NCI-H446 treated with DMSO at 0.1 percent for 48 hours (cell line): Measurements from ENCODE around the gene HRCT1.

ENCODE experiments used
- DNase-seq: peaks from one replicate; lab custom pipeline; 2025; lab: John Stamatoyannopoulos, UW

Gene HRCT1

DNA sequence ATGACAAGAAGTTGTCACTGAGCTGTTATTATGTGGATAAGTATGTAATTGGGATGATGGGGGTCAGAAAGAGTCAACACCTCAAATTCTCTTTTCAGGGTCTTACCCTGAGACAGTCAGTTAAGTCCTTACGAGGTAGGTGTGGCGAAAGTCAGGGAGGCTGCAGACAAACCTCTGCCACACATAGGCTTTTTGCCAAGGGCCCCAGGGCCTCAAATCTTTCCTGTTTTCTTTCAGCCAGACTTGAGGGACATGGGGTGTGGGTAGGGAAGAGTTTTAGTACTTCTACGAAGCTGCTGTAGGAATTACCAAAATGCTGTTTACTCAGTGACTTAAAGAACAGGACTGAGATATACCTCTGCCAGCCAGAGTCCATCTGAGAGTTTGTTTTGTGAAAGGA, 38.2 kb downstream of the HRCT1 start:
- no peak for DNase-seq

DNA sequence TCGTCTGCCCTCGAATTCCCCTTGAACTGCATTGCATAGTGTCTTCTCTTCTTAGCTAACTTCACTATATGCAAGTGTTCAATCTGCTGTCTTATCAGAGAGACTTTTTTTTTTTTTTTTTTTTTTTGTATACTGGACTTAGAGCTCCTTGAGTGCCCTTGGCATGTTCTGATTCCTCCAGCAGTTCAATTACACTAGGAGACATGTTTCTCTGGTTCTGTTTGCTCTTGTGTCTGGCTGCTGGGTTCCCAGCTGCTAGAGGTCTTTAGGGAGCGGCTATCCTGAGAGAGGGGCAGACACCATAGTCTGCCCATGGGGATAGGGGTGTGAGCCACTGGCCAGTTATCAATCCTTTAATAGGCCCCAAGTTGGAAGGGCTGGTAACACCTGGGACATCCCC, 38.8 kb downstream of the HRCT1 start:
- DNase-seq = no peak

DNA sequence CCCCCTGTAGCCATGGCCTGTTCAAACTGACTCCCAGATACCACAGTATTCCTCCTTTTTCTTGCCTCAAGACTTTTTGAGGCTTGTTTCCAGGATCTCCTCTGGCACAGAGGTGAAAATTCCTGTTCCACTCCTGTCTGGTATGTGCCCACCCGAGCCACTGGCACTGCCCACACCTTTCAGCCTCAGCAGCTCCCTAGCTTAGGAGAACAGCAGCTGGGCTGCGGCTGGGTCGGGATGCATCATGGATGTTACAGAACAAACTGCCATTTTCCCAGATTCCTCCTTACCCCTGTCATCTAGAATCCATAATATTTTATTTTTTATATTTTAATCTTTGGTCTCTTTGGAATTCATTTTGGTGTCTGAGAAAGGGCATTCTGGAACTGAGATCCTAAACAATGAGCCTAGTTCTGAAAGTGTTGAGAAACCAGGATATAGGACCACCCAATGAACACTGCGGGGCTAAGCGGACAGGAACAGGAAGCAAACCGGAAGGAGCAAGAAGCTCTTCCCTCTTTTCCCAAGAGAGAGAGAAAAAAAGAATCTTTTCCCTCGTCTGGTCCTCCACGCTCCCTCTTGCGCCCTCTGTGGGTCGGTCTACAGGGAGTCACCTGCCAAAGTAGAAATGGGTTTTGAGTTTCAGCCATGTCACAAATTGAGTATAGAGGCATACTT, 39.5 kb downstream of the HRCT1 start:
- peak; percentile 91 for DNase-seq

DNA sequence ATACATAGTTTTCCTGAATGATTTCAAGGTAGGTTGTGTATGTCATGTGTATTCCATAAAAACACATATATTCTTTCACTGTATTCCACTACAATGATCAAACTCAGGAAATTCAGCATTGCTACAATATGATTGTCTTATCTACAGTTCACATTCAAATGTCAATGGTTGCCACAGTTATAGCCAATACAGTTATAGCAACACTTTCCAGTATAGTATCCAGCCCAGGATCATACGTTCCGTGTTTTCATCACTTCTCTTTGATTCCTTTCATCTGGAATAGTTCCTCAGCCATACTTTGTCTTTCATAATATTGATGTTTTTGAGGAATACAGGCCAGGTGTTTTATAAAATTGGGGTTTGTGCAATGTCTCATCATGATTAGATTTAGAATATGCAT, 42.4 kb downstream of the HRCT1 start:
- DNase-seq = no peak

DNA sequence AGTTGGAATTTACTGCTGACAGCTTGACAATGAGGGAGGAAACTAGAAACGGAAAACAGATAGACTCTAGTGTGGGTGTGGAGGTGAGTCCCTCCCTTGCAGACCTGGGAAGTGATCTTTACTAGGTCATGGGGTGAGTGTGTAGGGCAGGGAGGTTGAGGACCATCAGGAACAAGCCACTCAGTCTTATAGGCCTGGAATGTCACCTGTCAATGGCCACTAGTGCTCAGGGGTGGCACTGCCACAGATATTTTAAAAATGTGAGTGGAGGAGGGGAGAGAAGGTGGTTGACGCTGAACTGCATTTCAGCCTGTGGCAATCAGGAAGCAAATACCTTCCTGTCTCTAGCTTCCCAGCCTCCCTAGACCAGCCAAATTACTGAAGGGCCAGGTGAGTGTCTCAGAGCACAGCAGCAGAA, 42.9 kb downstream of the HRCT1 start:
- no peak for DNase-seq

DNA sequence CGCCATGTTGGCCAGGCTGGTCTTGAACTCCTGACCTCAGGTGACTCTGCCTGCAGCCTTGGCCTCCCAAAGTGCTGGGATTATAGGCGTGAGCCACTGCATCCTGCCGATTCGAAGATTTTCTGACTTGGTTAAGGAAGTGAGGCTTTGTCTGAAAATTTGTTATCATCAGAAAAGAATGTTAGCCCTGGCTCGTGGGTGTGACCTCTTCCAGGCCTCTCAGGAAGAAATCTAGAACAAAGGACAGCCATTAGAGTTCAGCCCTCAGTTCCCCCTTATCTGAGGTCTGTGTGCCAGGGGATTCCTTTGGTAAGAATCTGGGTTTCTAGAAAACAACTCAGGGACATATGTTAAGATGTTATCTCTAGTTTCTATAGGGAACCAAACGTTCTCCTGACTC, 45.7 kb downstream of the HRCT1 start:
- DNase-seq = no peak

DNA sequence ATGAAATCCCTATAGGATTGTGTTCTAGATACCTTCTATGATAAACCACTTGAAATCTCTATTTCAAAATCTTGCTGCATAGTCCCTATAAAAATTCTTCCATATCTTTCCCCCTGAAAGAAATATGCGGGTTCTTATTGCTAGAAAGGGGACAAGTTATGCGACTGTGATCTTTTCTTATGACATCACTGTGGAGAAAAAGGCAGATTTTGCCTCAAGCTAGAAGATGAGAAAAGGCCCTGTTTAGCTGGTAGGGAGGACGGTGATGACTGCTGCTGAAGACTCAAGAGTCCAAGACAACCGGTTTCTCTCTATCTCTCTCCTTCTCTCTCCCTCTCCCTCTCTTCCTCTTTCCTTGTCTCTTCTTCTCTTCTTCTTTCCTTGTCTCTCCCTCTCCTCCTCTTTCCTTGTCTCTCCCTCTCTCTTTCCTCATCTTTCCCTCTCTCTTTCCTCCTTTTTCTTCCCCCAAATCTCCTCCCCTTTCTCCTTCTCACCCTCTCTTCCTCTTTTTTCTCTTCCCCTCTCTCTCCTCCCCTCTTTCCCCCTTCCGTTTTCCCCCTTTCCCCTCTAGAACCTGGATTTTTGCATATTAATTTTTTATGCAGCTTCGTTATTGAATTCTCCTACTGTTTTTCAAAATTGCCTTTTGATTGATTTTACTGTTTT, 46.7 kb downstream of the HRCT1 start:
- no peak for DNase-seq

DNA sequence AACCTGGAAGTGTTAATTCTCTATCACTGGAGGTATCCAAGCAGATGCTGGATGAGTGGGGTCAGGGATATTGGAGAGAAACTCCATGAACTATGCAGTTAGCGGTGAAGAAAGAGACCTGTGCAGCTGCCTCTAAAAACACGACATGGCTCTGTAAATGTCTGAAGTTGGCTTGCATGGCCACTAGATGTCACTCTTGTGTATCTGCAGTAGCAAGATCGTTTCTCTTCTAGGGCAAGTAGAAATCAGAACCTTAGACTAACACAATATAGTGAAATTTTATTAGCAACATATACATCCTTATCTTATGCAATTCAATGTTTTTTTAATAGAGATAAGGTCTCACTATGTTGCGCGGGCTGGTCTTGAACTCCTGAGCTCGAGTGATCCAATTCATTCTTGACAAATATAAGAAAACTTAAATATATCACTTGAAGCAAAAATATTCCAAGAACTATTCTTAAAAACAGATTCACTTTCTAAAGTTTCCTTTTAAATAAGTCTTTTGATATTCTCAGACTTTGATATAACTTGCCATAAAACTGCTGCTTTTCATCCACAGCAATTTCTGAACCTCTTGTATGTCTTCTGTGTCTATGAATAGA, 49.0 kb downstream of the HRCT1 start:
- DNase-seq = peak; percentile 77

DNA sequence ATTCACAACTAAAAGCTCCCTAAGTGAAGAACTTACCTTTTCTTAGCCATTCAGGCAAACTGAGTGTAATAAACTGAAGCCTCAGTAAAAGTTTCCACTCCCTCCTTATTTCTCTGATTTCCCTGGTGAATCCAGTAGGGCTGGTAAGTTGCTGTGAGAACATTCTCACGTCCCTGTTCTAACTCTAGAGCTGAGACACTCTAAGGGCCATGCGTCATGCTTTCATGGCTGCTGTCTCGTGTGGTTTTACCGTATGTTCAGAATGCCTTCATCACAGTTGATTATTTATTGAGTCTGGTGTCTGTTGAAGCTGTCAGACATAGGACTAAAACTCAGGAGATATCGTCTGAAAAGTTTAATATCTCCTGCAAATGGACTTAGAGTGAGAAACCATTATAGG, 50.6 kb downstream of the HRCT1 start:
- no peak for DNase-seq
